ENCODE data around the gene AIFM3.

AIFM3 gene

DNA sequence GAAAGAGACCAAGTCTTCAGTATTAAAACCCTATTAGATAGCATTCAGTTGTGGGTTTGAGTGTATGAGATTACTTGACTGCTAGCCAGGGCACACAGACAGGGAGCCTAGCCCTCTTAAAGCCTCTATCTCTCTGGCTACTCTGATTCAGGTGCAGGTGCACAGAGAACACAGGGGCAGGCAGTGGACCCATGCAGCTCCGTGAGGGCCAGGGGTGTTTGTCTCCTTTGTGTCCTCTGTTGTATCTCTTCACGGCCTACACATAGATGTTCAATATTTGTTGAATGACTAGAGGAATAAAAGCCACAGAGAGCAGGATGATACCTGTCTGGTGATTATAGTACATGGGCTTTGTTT is 21.5 kb upstream of the AIFM3 start:
- peaks cover 50% of the 10 kb centered on the region for H3K36me3 ChIP-seq (ENCODE audit: insufficient read depth, low read length)
- no peak overlapping the region for H3K9ac ChIP-seq (ENCODE audit: insufficient read length)
- no peak for DNase-seq (ENCODE audit: low read depth, low spot score)

DNA sequence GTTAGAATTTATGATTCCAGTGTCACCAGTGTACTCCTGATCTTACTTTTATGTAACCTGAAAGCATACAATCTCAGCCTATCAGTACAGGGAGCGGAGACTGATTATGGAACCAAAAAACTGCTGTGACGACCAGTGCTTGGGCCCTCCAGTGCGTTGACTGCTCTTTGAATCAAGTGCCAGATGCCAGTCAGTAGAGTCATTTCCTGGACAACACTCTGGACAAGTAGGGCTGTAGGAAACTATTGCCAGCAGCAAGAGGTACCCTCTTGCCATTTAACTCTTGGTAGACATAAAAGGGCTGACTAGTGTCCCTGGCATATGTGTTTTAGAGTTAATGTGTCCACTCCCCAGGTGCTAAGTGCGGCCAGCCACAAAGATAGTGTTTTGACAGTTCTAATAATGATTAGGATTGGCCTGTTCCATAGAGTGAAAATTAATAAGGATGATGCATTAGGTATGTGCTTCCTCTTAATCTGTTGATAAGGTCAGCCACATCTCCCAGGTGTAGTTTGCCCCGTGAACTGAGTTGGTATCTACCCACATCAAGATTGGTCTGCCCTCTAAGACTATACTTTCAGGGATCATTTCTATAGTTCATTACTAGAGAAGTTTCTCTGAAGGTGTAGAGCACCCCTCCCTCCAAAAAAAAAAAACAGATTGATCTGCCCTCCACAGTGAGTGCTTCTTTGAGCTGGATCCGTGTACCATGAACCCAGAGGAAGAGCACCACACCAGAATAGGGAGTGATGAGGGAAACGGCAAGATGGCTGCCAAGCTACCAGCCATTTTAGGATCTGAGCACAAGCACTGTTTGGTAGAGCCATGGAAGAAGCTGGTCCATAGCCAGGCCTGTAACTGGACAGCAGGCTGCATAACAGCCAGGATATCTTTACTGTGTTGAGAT is 20.7 kb upstream of the AIFM3 start:
- H3K36me3 ChIP-seq (ENCODE audit: insufficient read depth, low read length), result peaks cover 51% of the 10 kb centered on the region
- DNase-seq (ENCODE audit: low read depth, low spot score), result no peak
- no peak overlapping the region for H3K27ac ChIP-seq
- no peaks in the 10 kb centered on the region for H3K9me3 ChIP-seq (ENCODE audit: low read depth, low read length)
- H3K9ac ChIP-seq (ENCODE audit: insufficient read length), result no peak overlapping the region
- no peak overlapping the region for H3K4me3 ChIP-seq
- no peak for TF ChIP-seq EZH2 (IDR thresholded peaks at IDR 0.05)
- TF ChIP-seq FOXP2 (optimal IDR thresholded peaks at IDR 0.05; ENCODE audit: control extremely low read depth, extremely low read length, insufficient read depth), result no peak

More for the DNA sequence above, 21.5 kb upstream of the AIFM3 start:
- no peak for TF ChIP-seq EZH2 (IDR thresholded peaks at IDR 0.05)
- no peak for TF ChIP-seq FOXP2 (optimal IDR thresholded peaks at IDR 0.05; ENCODE audit: control extremely low read depth, extremely low read length, insufficient read depth)
- TF ChIP-seq POLR2AphosphoS5 (IDR thresholded peaks at IDR 0.05; ENCODE audit: borderline replicate concordance, low read depth, low read length), result no peak
- Histone ChIP-seq H3K9me3 (ENCODE audit: low read depth, low read length) (no peaks in the 10 kb centered on the region), H3K4me3 (no peak overlapping the region), H3K27ac (no peak overlapping the region)

DNA sequence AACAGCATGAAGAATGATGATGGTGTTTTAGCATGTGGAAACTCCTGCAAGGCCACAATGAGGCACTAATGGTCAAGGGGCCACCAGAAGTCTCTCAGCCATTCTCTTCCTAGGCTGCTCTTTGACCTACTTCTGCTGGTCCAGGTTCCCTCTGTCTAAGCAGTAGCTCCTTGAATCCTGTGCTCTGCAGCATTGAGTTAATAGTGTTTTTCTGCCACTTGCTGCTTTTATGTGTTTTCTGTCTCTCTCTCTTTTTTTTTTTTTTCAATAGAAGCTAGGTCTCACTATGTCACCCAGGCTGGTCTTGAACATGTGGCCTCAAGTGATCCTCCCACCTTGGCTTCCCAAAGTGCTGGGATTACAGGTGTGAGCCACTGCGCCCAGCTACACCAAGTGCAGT is 20.1 kb upstream of the AIFM3 start:
- Histone ChIP-seq H3K9ac (ENCODE audit: insufficient read length) (no peak overlapping the region), H3K36me3 (ENCODE audit: insufficient read depth, low read length) (peaks cover 54% of the 10 kb centered on the region), H3K4me3 (no peak overlapping the region), H3K27ac (no peak overlapping the region), H3K9me3 (ENCODE audit: low read depth, low read length) (no peaks in the 10 kb centered on the region)
- TF ChIP-seq FOXP2 (optimal IDR thresholded peaks at IDR 0.05; ENCODE audit: control extremely low read depth, extremely low read length, insufficient read depth), result no peak
- TF ChIP-seq POLR2AphosphoS5 (IDR thresholded peaks at IDR 0.05; ENCODE audit: borderline replicate concordance, low read depth, low read length), result no peak
- no peak for TF ChIP-seq EZH2 (IDR thresholded peaks at IDR 0.05)
- DNase-seq (ENCODE audit: low read depth, low spot score), result no peak

DNA sequence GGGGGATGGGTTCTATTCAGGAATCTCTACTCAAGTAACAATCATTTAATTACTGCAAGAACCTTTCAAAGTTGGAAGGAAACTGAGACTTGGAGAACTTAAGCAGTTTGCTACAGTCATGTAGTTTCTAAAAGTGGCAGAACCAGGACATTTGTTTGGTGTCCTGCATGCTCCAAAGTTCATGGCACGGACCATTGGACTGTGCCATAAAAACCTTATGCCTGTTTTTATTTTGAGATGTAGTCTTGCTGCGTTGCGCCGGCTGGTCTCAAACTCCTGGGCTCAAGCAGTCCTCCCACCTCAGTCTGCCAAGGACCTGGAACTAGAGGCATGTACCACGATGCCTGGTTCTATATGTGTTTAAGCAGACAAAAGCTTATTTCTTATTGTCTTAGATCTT is 18.6 kb upstream of the AIFM3 start:
- no peak for TF ChIP-seq POLR2AphosphoS5 (IDR thresholded peaks at IDR 0.05; ENCODE audit: borderline replicate concordance, low read depth, low read length)
- TF ChIP-seq FOXP2 (optimal IDR thresholded peaks at IDR 0.05; ENCODE audit: control extremely low read depth, extremely low read length, insufficient read depth), result no peak
- TF ChIP-seq EZH2 (IDR thresholded peaks at IDR 0.05), result no peak
- peaks cover 60% of the 10 kb centered on the region for H3K36me3 ChIP-seq (ENCODE audit: insufficient read depth, low read length)
- no peaks in the 10 kb centered on the region for H3K9me3 ChIP-seq (ENCODE audit: low read depth, low read length)
- no peak for DNase-seq (ENCODE audit: low read depth, low spot score)
- H3K27ac ChIP-seq, result no peak overlapping the region
- no peak overlapping the region for H3K9ac ChIP-seq (ENCODE audit: insufficient read length)
- no peak overlapping the region for H3K4me3 ChIP-seq

DNA sequence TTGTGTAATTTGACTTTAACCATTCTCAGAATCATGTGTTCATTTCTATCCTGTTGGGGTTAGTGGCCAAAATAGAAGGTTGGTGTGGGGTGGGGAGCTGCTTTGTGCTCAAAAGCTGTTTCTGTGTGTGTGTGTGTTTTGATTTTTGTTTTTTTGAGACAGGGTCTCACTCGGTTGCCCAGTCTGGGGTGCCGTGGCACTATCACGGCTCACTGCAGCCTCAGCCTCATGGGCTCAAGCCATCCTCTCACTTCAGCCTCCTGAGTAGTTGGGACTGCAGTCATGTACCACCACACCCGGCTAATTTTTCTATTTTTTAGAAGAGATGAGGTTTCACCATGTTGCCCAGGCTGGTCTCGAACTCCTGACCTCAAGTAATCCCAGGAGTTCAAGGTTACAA is 18.1 kb upstream of the AIFM3 start:
- TF ChIP-seq POLR2AphosphoS5 (IDR thresholded peaks at IDR 0.05; ENCODE audit: borderline replicate concordance, low read depth, low read length) (no peak), EZH2 (IDR thresholded peaks at IDR 0.05) (no peak), FOXP2 (optimal IDR thresholded peaks at IDR 0.05; ENCODE audit: control extremely low read depth, extremely low read length, insufficient read depth) (no peak)
- peaks cover 63% of the 10 kb centered on the region for H3K36me3 ChIP-seq (ENCODE audit: insufficient read depth, low read length)
- H3K27ac ChIP-seq, result no peak overlapping the region
- H3K9me3 ChIP-seq (ENCODE audit: low read depth, low read length), result no peaks in the 10 kb centered on the region
- H3K4me3 ChIP-seq, result no peak overlapping the region
- DNase-seq (ENCODE audit: low read depth, low spot score), result no peak
- H3K9ac ChIP-seq (ENCODE audit: insufficient read length), result no peak overlapping the region

DNA sequence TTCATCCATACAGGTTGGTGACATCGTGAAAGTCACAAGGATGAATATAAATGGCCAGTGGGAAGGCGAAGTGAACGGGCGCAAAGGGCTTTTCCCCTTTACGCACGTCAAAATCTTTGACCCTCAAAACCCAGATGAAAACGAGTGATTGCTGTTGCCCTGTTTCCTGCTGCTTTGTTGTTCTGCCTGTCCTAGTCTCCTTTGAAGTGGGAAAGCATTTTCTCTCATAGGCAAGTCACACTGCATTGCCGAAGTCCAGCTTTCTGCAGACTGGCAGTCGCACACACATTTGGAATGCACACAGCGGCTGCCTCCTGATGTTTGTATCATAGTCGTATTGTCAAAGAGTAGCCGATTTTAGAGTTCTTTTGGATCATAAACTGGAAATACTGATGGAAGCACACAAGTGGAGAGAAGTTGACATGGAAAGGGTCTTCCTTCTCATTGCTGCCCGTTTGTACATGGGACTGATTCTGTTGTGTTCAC is 17.3 kb upstream of the AIFM3 start:
- TF ChIP-seq FOXP2 (optimal IDR thresholded peaks at IDR 0.05; ENCODE audit: control extremely low read depth, extremely low read length, insufficient read depth) (no peak), EZH2 (IDR thresholded peaks at IDR 0.05) (no peak)
- no peak for DNase-seq (ENCODE audit: low read depth, low spot score)
- no peak overlapping the region for H3K9ac ChIP-seq (ENCODE audit: insufficient read length)
- no peak overlapping the region for H3K4me3 ChIP-seq
- peaks cover 63% of the 10 kb centered on the region for H3K36me3 ChIP-seq (ENCODE audit: insufficient read depth, low read length)
- H3K27ac ChIP-seq, result no peak overlapping the region
- H3K9me3 ChIP-seq (ENCODE audit: low read depth, low read length), result no peaks in the 10 kb centered on the region

DNA sequence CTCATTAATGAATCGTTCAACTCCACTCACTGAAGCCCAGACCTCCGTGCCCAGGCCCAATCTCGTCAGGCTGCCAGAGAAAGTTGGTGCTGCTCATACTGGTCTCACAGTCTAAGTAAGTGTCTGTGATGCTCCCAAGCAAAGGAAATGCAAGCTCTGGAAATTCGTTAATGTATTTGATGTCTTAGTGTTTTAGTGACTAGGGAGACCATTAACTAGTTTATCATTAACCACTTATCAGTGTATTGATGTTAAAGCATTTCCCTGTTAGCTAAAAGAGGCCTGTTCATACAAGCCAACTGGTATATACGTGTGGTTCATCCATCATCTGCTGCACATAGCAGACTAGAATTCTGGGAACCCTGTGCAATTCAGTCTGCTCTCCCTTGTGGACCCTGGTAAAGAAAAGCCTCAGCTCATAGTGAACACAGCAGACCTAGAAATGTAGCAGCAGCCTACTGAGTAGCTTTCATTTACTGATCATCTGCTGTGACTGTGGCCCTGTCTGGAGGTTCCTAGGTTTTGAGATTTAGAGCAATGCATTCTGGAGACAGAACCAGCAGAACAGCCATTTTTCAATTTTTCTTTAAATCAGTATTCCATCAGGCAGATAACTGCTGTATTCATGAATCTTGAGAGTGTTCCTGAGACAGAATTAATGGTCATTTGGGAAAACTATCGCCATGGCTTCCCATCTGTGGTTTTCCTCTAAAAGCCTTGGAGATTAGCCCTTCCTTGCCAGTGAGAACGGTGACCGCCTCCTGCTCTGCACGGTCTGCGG is 15.7 kb upstream of the AIFM3 start:
- Histone ChIP-seq H3K9ac (ENCODE audit: insufficient read length) (no peak overlapping the region), H3K36me3 (ENCODE audit: insufficient read depth, low read length) (peaks cover 56% of the 10 kb centered on the region), H3K4me3 (no peak overlapping the region), H3K27ac (no peak overlapping the region), H3K9me3 (ENCODE audit: low read depth, low read length) (no peaks in the 10 kb centered on the region)
- TF ChIP-seq EZH2 (IDR thresholded peaks at IDR 0.05) (no peak), POLR2AphosphoS5 (IDR thresholded peaks at IDR 0.05; ENCODE audit: borderline replicate concordance, low read depth, low read length) (no peak), FOXP2 (optimal IDR thresholded peaks at IDR 0.05; ENCODE audit: control extremely low read depth, extremely low read length, insufficient read depth) (no peak)
- no peak for DNase-seq (ENCODE audit: low read depth, low spot score)

- no peak for DNase-seq (ENCODE audit: low read depth, low spot score)
- TF ChIP-seq EZH2 (IDR thresholded peaks at IDR 0.05) (no peak), POLR2AphosphoS5 (IDR thresholded peaks at IDR 0.05; ENCODE audit: borderline replicate concordance, low read depth, low read length) (no peak), FOXP2 (optimal IDR thresholded peaks at IDR 0.05; ENCODE audit: control extremely low read depth, extremely low read length, insufficient read depth) (no peak)
- Histone ChIP-seq H3K4me3 (no peak overlapping the region), H3K27ac (no peak overlapping the region), H3K9me3 (ENCODE audit: low read depth, low read length) (no peaks in the 10 kb centered on the region), H3K9ac (ENCODE audit: insufficient read length) (no peak overlapping the region), H3K36me3 (ENCODE audit: insufficient read depth, low read length) (peaks cover 56% of the 10 kb centered on the region)
Observed at GRCh38 chr22:20951932-20952380, 15.1 kb upstream of the AIFM3 start.
